MM.1S (cell line): ENCODE measurements around the gene PRKCA.

Source experiments
- DNase-seq: peaks from one replicate; pipeline ENCODE4 v3.0.0-alpha.2; 2015
- H2AFZ ChIP-seq: fragments of 300-600 bp; sonication (generic); 2 replicates; pipeline ENCODE4 v1.6.0; 2016; ENCODE audit warnings: antibody characterized with exemption, low read length
- H3F3A ChIP-seq: fragments of 300-600 bp; sonication (generic); 2 replicates; pipeline ENCODE4 v1.6.1; 2016; ENCODE audit warnings: mild to moderate bottlenecking, antibody characterized with exemption, low read length, moderate library complexity, mixed read lengths; ENCODE audit not compliant: insufficient read depth
- H3K27ac ChIP-seq: fragments of 300-600 bp; sonication (generic); 2 replicates; pipeline ENCODE4 v1.5.1; 2016; ENCODE audit warnings: mild to moderate bottlenecking, low read length
- H3K27me3 ChIP-seq: fragments of 300-600 bp; sonication (generic); replicated peaks from 2 replicates; pipeline ENCODE4 v1.6.0; 2016; ENCODE audit warnings: low read length; ENCODE audit not compliant: insufficient read depth
- H3K36me3 ChIP-seq: fragments of 300-600 bp; sonication (generic); replicated peaks from 2 replicates; pipeline ENCODE4 v1.6.1; 2016; ENCODE audit warnings: mild to moderate bottlenecking, low read length, mixed read lengths; ENCODE audit not compliant: insufficient read depth
- H3K4me1 ChIP-seq: fragments of 300-600 bp; sonication (generic); 2 replicates; pipeline ENCODE4 v1.6.1; 2016; ENCODE audit warnings: low read length, mixed read lengths
- H3K4me2 ChIP-seq: fragments of 300-600 bp; sonication (generic); 2 replicates; pipeline ENCODE4 v1.6.0; 2016; ENCODE audit warnings: low read depth, low read length
- H3K4me3 ChIP-seq: fragments of 300-600 bp; sonication (generic); 2 replicates; pipeline ENCODE4 v1.5.1; 2016; ENCODE audit warnings: low read length, mixed read lengths
- H3K79me2 ChIP-seq: fragments of 300-600 bp; sonication (generic); 2 replicates; pipeline ENCODE4 v1.6.1; 2016; ENCODE audit warnings: mixed run types, low read length, mixed read lengths
- H3K9ac ChIP-seq: fragments of 300-600 bp; sonication (generic); 2 replicates; pipeline ENCODE4 v1.6.1; 2016; ENCODE audit warnings: low read length, mixed read lengths
- H3K9me2 ChIP-seq: fragments of 300-600 bp; sonication (generic); replicated peaks from 2 replicates; pipeline ENCODE4 v1.6.1; 2016; ENCODE audit warnings: mild to moderate bottlenecking, low read length, mixed read lengths; ENCODE audit not compliant: insufficient read depth
- H3K9me3 ChIP-seq: fragments of 300-600 bp; sonication (generic); replicated peaks from 2 replicates; pipeline ENCODE4 v1.6.1; 2016; ENCODE audit warnings: mild to moderate bottlenecking, low read length, mixed read lengths; ENCODE audit not compliant: insufficient read depth
- H4K20me1 ChIP-seq: fragments of 300-600 bp; sonication (generic); 2 replicates; pipeline ENCODE4 v1.6.1; 2016; ENCODE audit warnings: mild to moderate bottlenecking, low read length, moderate library complexity, mixed read lengths; ENCODE audit not compliant: insufficient read depth
- EZH2 ChIP-seq: fragments of 300-600 bp; sonication (generic); optimal IDR thresholded peaks from 2 replicates; pipeline ENCODE3; 2017; ENCODE audit warnings: low read depth, mild to moderate bottlenecking, antibody characterized with exemption, low read length, mixed read lengths
- EZH2phosphoT487 ChIP-seq: fragments of 300-600 bp; sonication (generic); IDR thresholded peaks from 2 replicates; pipeline ENCODE4 v1.6.1; 2018; ENCODE audit warnings: antibody characterized with exemption, low read length
- TF ChIP-seq, protein P1 (sequence below): fragments of 300-600 bp; sonication (generic); IDR thresholded peaks from 2 replicates; pipeline ENCODE4 v1.5.1; 2016; ENCODE audit warnings: antibody characterized with exemption, low read length, mixed read lengths

The PRKCA gene

DNA sequence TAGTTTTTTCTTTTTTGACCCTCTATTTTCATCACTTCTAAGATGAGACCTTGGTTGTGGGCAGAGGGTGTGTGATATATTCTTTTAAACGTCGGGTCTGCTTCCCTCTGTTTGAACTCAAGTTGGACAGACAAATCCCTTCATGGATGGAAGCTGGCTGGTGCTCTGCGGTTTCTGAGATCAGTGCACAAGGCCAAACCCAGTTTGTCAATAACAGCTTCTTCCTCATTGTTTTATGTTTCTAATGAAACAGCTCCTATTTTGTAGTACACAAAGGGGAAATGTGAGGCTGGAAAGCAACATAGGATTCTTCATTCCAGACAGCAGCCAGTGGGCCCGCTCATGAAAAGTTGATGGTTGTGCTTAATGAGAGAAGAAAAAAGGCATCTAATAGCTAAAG is 159.6 kb downstream of the PRKCA start:
- H2AFZ ChIP-seq, result no peak overlapping the region
- no peak overlapping the region for H3K4me3 ChIP-seq
- DNase-seq, result no peak
- no peaks in the 10 kb centered on the region for H3K36me3 ChIP-seq
- H3K79me2 ChIP-seq, result 0 out of 2 replicates have a peak, but pooled peaks cover 3% of the 10 kb centered on the region
- H3K27ac ChIP-seq, result no peak overlapping the region
- no peaks in the 10 kb centered on the region for H3K9me3 ChIP-seq
- no peak for TF ChIP-seq EZH2
- TF ChIP-seq EZH2phosphoT487, result no peak
- TF ChIP-seq, protein P1, sequence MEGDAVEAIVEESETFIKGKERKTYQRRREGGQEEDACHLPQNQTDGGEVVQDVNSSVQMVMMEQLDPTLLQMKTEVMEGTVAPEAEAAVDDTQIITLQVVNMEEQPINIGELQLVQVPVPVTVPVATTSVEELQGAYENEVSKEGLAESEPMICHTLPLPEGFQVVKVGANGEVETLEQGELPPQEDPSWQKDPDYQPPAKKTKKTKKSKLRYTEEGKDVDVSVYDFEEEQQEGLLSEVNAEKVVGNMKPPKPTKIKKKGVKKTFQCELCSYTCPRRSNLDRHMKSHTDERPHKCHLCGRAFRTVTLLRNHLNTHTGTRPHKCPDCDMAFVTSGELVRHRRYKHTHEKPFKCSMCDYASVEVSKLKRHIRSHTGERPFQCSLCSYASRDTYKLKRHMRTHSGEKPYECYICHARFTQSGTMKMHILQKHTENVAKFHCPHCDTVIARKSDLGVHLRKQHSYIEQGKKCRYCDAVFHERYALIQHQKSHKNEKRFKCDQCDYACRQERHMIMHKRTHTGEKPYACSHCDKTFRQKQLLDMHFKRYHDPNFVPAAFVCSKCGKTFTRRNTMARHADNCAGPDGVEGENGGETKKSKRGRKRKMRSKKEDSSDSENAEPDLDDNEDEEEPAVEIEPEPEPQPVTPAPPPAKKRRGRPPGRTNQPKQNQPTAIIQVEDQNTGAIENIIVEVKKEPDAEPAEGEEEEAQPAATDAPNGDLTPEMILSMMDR, result no peak
- no peak overlapping the region for H3K9ac ChIP-seq
- no peaks in the 10 kb centered on the region for H4K20me1 ChIP-seq
- no peaks in the 10 kb centered on the region for H3K27me3 ChIP-seq
- H3K4me1 ChIP-seq, result peaks cover 4% of the 10 kb centered on the region; the same call in 1 of the 2 replicates
- H3K9me2 ChIP-seq, result no peaks in the 10 kb centered on the region
- no peak overlapping the region for H3K4me2 ChIP-seq
- no peaks in the 10 kb centered on the region for H3F3A ChIP-seq

DNA sequence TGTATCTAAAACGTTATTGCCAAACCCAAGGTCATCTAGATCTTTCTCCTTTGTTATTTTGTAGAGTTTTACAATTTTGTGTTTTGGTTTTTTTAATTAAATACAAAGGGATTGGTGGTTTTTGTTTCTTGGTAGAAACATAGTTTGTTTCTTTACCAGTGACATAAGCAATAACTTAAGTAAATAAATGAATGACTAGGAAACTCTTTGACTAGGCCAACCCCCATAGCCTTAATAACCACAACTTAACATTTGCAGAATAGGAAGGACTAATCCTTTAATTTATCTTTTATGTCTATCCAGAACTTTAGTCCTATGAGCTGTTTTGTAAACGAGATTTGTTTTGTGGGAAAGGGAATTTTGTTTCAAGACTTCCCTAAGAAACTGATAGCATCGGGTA is 162.5 kb downstream of the PRKCA start:
- H3K27ac ChIP-seq, result no peak overlapping the region
- no peaks in the 10 kb centered on the region for H4K20me1 ChIP-seq
- no peaks in the 10 kb centered on the region; the same call in 1 of the 2 replicates for H3K79me2 ChIP-seq
- no peaks in the 10 kb centered on the region for H3K9me3 ChIP-seq
- H2AFZ ChIP-seq, result no peak overlapping the region
- no peak overlapping the region for H3K4me3 ChIP-seq
- no peaks in the 10 kb centered on the region for H3K36me3 ChIP-seq
- TF ChIP-seq, protein P1, result no peak
- TF ChIP-seq EZH2phosphoT487, result no peak
- TF ChIP-seq EZH2, result no peak
- H3K9ac ChIP-seq, result no peak overlapping the region
- no peaks in the 10 kb centered on the region for H3K9me2 ChIP-seq
- DNase-seq, result no peak
- 0 out of 2 replicates have a peak, but pooled peaks cover 5% of the 10 kb centered on the region for H3F3A ChIP-seq
- H3K4me1 ChIP-seq, result peaks cover 16% of the 10 kb centered on the region
- no peak overlapping the region for H3K4me2 ChIP-seq
- no peaks in the 10 kb centered on the region for H3K27me3 ChIP-seq

DNA sequence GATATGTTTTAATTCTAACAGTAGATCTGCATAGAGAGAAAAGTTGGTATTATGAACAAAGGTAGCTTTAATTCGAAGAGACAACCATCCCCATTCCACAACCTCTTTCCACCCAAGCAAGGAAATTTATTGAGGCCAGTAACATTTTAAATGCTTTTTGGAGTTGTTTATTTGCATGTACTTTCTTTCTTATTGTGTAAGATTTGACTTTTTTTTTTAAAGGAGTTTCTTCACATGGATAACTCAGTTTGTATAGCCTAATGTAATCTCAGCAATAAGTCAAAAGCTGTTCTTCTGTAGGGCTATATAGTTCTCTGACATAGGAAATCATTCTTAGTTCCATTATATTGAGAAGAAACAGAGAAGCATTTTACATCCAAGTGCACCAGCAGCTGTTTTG is 163.3 kb downstream of the PRKCA start:
- 0 out of 2 replicates have a peak, but pooled peaks cover 5% of the 10 kb centered on the region for H3F3A ChIP-seq
- H3K27ac ChIP-seq, result no peak overlapping the region
- no peak overlapping the region for H3K4me3 ChIP-seq
- H3K79me2 ChIP-seq, result no peaks in the 10 kb centered on the region; the same call in 1 of the 2 replicates
- H3K27me3 ChIP-seq, result no peaks in the 10 kb centered on the region
- H3K36me3 ChIP-seq, result no peaks in the 10 kb centered on the region
- no peak for DNase-seq
- no peak overlapping the region for H3K4me2 ChIP-seq
- TF ChIP-seq EZH2phosphoT487 (no peak), EZH2 (no peak)
- TF ChIP-seq, protein P1, result no peak
- no peaks in the 10 kb centered on the region for H4K20me1 ChIP-seq
- no peaks in the 10 kb centered on the region for H3K9me3 ChIP-seq
- peaks cover 16% of the 10 kb centered on the region for H3K4me1 ChIP-seq
- H3K9me2 ChIP-seq, result no peaks in the 10 kb centered on the region
- H2AFZ ChIP-seq, result no peak overlapping the region
- no peak overlapping the region for H3K9ac ChIP-seq
